Sigmoid colon (tissue), 7 donors: Measurements from ENCODE around the gene MOB2. TPM values are rescaled to one million over a fixed set of nuclear protein-coding genes. Genes with fewer than 3 reads are reported as not detected.

Experiments
- DNase-seq: peaks from one replicate; pipeline ENCODE4 v3.0.0-alpha.2; 2019
- H3K27ac ChIP-seq, 4 donors: fragments of 200-600 bp; sonication (generic); one replicate each; pipeline ENCODE4 v1.5.1; 2016 to 2019; ENCODE audit warnings: mild to moderate bottlenecking in 1 of 4
- H3K27me3 ChIP-seq, 3 donors: fragments of 200-600 bp; sonication (generic); one replicate each; pipeline ENCODE4 v1.5.1; 2019; ENCODE audit warnings: mild to moderate bottlenecking in 1 of 3
- H3K36me3 ChIP-seq, 4 donors: fragments of 200-600 bp; sonication (generic); one replicate each; pipeline ENCODE4 v1.5.1; 2016 to 2019
- H3K4me1 ChIP-seq, 4 donors: fragments of 200-600 bp; sonication (generic); one replicate each; pipeline ENCODE4 v1.5.1; 2017 to 2019
- H3K4me3 ChIP-seq, 4 donors: fragments of 200-600 bp; sonication (generic); one replicate each; pipeline ENCODE4 v1.5.1; 2017 to 2019; ENCODE audit warnings: mild to moderate bottlenecking in 2 of 4, moderate library complexity in 1 of 4
- H3K9me3 ChIP-seq, 4 donors: fragments of 200-600 bp in 3 of 4; sonication (generic) in 3 of 4; one replicate each; pipeline versions ENCODE4 v1.5.1 to v1.6.1; 2013 to 2019
- CTCF ChIP-seq, 4 experiments: fragments of 450-650 bp in 3 of 4; fragments of 200-600 bp in 1 of 4; IDR thresholded peaks; one replicate each; pipeline ENCODE4 v1.5.1; 2016 to 2019; ENCODE audit warnings: antibody characterized with exemption in 4 of 4, mild to moderate bottlenecking in 3 of 4, moderate library complexity in 2 of 4
- EP300 ChIP-seq, 4 donors: sonication (generic); formaldehyde crosslinking; IDR thresholded peaks; one replicate each; pipeline ENCODE4 v1.6.1; 2017; ENCODE audit warnings: antibody characterized with exemption in 4 of 4
- POLR2A ChIP-seq, 2 donors: fragments of 450-650 bp; IDR thresholded peaks; one replicate each; pipeline ENCODE4 v1.6.1; 2016; ENCODE audit warnings: antibody characterized with exemption in 2 of 2, mild to moderate bottlenecking in 2 of 2, moderate library complexity in 2 of 2
- POLR2AphosphoS5 ChIP-seq, 4 donors: sonication (generic); formaldehyde crosslinking; IDR thresholded peaks; one replicate each; pipeline ENCODE4 v1.6.1; 2017; ENCODE audit warnings: antibody characterized with exemption in 4 of 4
- WGBS, 2 donors: extraction: QIAGEN DNeasy Blood & Tissue Kit; methylation state at CpG; one replicate each; pipeline ENCODE4 v1.1.7; 2013; 5-methylcytosine and 5-hydroxymethylcytosine counted together
- intact Hi-C: fragments of 100-400 bp; cut with DNase I; formaldehyde crosslinking; loops from one replicate; pipeline ENCODE4 v1.15.1; 2023
- polyA plus RNA-seq, 3 donors: library from polyadenylated mRNA; stranded (reverse); fragments of 200-250 nt; gene quantifications; one replicate each; pipeline ENCODE4 v1.2.3, GENCODE V29; 2013
- total RNA-seq, 4 donors: library from RNA; depleted of rRNA; stranded (reverse); fragments of >200 nt; gene quantifications; one replicate each; pipeline ENCODE4 v1.1.0, GENCODE V29; 2016
- donor health status: healthy with polysubstance abuse.
- donor health status: Bipolar disorder and iron deficiency.
- donor health status: healthy.

Gene MOB2
- total and polyA plus RNA-seq, 7 donors, result 46.2 to 88.9 (median 68.6) TPM

GRCh38 chr11:1503708-1504104, 17.1 kb upstream of the MOB2 start:
- Histone ChIP-seq H3K27me3 (no peaks in the 10 kb centered on the region), H3K4me1 (peaks cover 0 to 81% (median 67%) of the 10 kb centered on the region in 4 donors), H3K36me3 (no peaks in the 10 kb centered on the region), H3K27ac (peak overlapping the region; percentile 37 to 75 (median 68)), H3K9me3 (no peaks in the 10 kb centered on the region), H3K4me3 (no peak overlapping the region)
- 54 to 77% methylated on average over 14 of the region's 14 CpGs for WGBS, 2 donors
- intact Hi-C loops, result loop anchor here (2.0 to 10.0 kb wide), 2 partner anchors 15 to 199 kb away; partner anchors contain the start of gene TOLLIP
- TF ChIP-seq EP300 (IDR thresholded peaks at IDR 0.05) (no peak), POLR2AphosphoS5 (IDR thresholded peaks at IDR 0.05) (peak in 1 of 4 donors; percentile 21)
- DNase-seq, result no peak

GRCh38 chr11:1502954-1503707, 16.6 kb upstream of the MOB2 start:
- Histone ChIP-seq H3K4me1 (peaks cover 0 to 75% (median 62%) of the 10 kb centered on the region in 4 donors), H3K36me3 (no peaks in the 10 kb centered on the region), H3K9me3 (no peaks in the 10 kb centered on the region), H3K27me3 (no peaks in the 10 kb centered on the region), H3K27ac (peak overlapping the region; percentile 37 to 75 (median 68)), H3K4me3 (no peak overlapping the region)
- TF ChIP-seq EP300 (IDR thresholded peaks at IDR 0.05) (no peak), POLR2A (IDR thresholded peaks at IDR 0.05) (no peak), CTCF (IDR thresholded peaks at IDR 0.05) (no peak), POLR2AphosphoS5 (IDR thresholded peaks at IDR 0.05) (no peak)
- DNase-seq, result peak; percentile 91
- intact Hi-C loops, result loop anchor here (2.0 to 10.0 kb wide), 2 partner anchors 14 to 198 kb away; partner anchors contain the start of gene TOLLIP
- 83 to 87% methylated on average over 20 of the region's 20 CpGs for WGBS, 2 donors

GRCh38 chr11:1502168-1502953, 15.8 kb upstream of the MOB2 start:
- 92 to 95% methylated on average over 24 of the region's 24 CpGs for WGBS, 2 donors
- no peaks in the 10 kb centered on the region for H3K36me3 ChIP-seq
- peaks cover 0 to 70% (median 54%) of the 10 kb centered on the region in 4 donors for H3K4me1 ChIP-seq
- no peaks in the 10 kb centered on the region for H3K27me3 ChIP-seq
- no peak for DNase-seq
- no peak overlapping the region for H3K4me3 ChIP-seq
- TF ChIP-seq EP300 (IDR thresholded peaks at IDR 0.05) (no peak), POLR2AphosphoS5 (IDR thresholded peaks at IDR 0.05) (no peak), POLR2A (IDR thresholded peaks at IDR 0.05) (no peak), CTCF (IDR thresholded peaks at IDR 0.05) (no peak)
- H3K27ac ChIP-seq, result peak overlapping the region; percentile 37 to 75 (median 68)
- H3K9me3 ChIP-seq, result no peaks in the 10 kb centered on the region
- intact Hi-C loops, result loop anchor here (2.0 to 10.0 kb wide), 2 partner anchors 14 to 198 kb away; partner anchors contain the start of gene TOLLIP

GRCh38 chr11:1501421-1502167, 15.0 kb upstream of the MOB2 start:
- Histone ChIP-seq H3K4me3 (no peak overlapping the region), H3K4me1 (peaks cover 0 to 68% (median 48%) of the 10 kb centered on the region in 4 donors), H3K27ac (peak overlapping the region in 3 of 4 donors; percentile 62 to 75 (median 73)), H3K27me3 (no peaks in the 10 kb centered on the region), H3K9me3 (no peaks in the 10 kb centered on the region), H3K36me3 (no peaks in the 10 kb centered on the region)
- whole genome bisulfite sequencing, 2 donors, result 93 to 94% methylated on average over 25 of the region's 25 CpGs
- TF ChIP-seq CTCF (IDR thresholded peaks at IDR 0.05), result no peak
- no peak for TF ChIP-seq EP300 (IDR thresholded peaks at IDR 0.05)
- TF ChIP-seq POLR2AphosphoS5 (IDR thresholded peaks at IDR 0.05), result no peak
- TF ChIP-seq POLR2A (IDR thresholded peaks at IDR 0.05), result no peak
- DNase-seq, result no peak
- intact Hi-C loops, result loop anchor here (2.0 to 10.0 kb wide), 2 partner anchors 13 to 197 kb away; partner anchors contain the start of gene TOLLIP
